ENCODE measurements around the gene CRTAC1. TPM values are rescaled to one million over a fixed set of nuclear protein-coding genes. Genes with fewer than 3 reads are reported as not detected.

The CRTAC1 gene
- total and polyA plus RNA-seq, 2 donors (not counting 3 experiments of a cell fraction or from before 2014, with no cell fraction given): 1.4 to 3.0 TPM

- Histone ChIP-seq H4K20me1 (replicated peaks; ENCODE audit: control insufficient read depth, extremely low read depth, insufficient read depth, low read length) (no peaks in the 10 kb centered on the region), H3K4me1 (ENCODE audit: control insufficient read depth, extremely low read depth, insufficient read depth, low read length) (no peaks in the 10 kb centered on the region), H3K9me1 (replicated peaks; ENCODE audit: control insufficient read depth, extremely low read depth, insufficient read depth, low read length) (no peaks in the 10 kb centered on the region), H3K27me3 (ENCODE audit: control insufficient read depth in 2 of 2, insufficient read depth in 2 of 2, low read length in 2 of 2) (peaks cover 2 to 5% of the 10 kb centered on the region in 2 experiments), H3K4me3 (replicated peaks in 1 of 3; ENCODE audit: insufficient read depth in 1 of 3, low read depth in 1 of 3, low read length in 3 of 3) (no peak overlapping the region), H3K9me3 (replicated peaks; ENCODE audit: control insufficient read depth, insufficient read depth, low read length) (no peaks in the 10 kb centered on the region), H3K9ac (replicated peaks; ENCODE audit: extremely low read depth, insufficient read depth, low read length) (no peak overlapping the region), H3K36me3 (ENCODE audit: control insufficient read depth in 2 of 2, extremely low read depth in 1 of 2, insufficient read depth in 2 of 2, low read length in 2 of 2) (no peaks in the 10 kb centered on the region), H2AFZ (ENCODE audit: low read depth, low read length) (no peak overlapping the region), H3K4me2 (ENCODE audit: insufficient read depth, low read length) (no peak overlapping the region), H3K27ac (ENCODE audit: insufficient read depth, low read depth, low read length) (no peak overlapping the region), H3K79me2 (ENCODE audit: control insufficient read depth, insufficient read depth, low read length) (no peaks in the 10 kb centered on the region)
- dilution Hi-C loops (cut with MboI; ENCODE audit: extremely low pct_ligation_motif_present, low sequenced_read_pairs) (no loop called here), intact Hi-C loops (cut with micrococcal nuclease) (no loop called here)
- CTCF ChIA-PET: interaction anchor here (1.3 kb wide), 1 partner anchor 30 kb away, joined by 3 read pairs; no protein-coding TSS in a partner anchor
- FAIRE-seq (no peak), DNase-seq (ENCODE audit: low read depth, low spot score) (no peak)
- BruUV-seq (replicated peaks): no TSS peak
- TF ChIP-seq EZH2 (IDR thresholded peaks at IDR 0.05; ENCODE audit: borderline replicate concordance, low read depth, low read length, severe bottlenecking) (no peak), MAX (IDR thresholded peaks at IDR 0.05; ENCODE audit: insufficient read depth, insufficient read length) (no peak), POLR2A (IDR thresholded peaks at IDR 0.05; ENCODE audit: low read depth, low read length) (no peak), MYC (IDR thresholded peaks at IDR 0.05; ENCODE audit: low read depth, low read length) (no peak), CTCF (IDR thresholded peaks at IDR 0.05; ENCODE audit: extremely low read depth in 1 of 2, insufficient read depth in 1 of 2, low read depth in 1 of 2, low read length in 2 of 2) (no peak), GATA2 (IDR thresholded peaks at IDR 0.05; ENCODE audit: insufficient read depth, insufficient read length, low read depth, low read length) (no peak), FOS (IDR thresholded peaks at IDR 0.05; ENCODE audit: borderline replicate concordance, insufficient read depth, low read length) (no peak)
- POLR2A ChIA-PET: no interaction called here
Observed at GRCh38 chr10:98010939-98011685, 19.3 kb downstream of the CRTAC1 start.
